SK-N-SH (cell line): ENCODE measurements around the gene JAG2.

Experiments used
- CHD2 ChIP-seq: fragments of 150-350 bp; IDR thresholded peaks from 2 replicates; pipeline ENCODE4 v1.6.1; 2018; ENCODE audit warnings: low read length; ENCODE audit not compliant: partially characterized antibody
- CTCF ChIP-seq: fragments of 200-600 bp; sonication (generic); IDR thresholded peaks from 2 replicates; pipeline ENCODE4 v1.6.1; 2017; ENCODE audit warnings: antibody characterized with exemption, mild to moderate bottlenecking, moderate library complexity
- ELF1 ChIP-seq: IDR thresholded peaks from 2 replicates; pipeline ENCODE4 v1.4.0; 2012
- EP300 ChIP-seq, 2 experiments: IDR thresholded peaks; 2 replicates each; pipeline versions ENCODE4 v1.4.0 to v1.6.1; 2012; ENCODE audit warnings: borderline replicate concordance in 1 of 2, low read depth in 1 of 2, low read length in 1 of 2
- EZH2phosphoT487 ChIP-seq: fragments of 200-600 bp; sonication (generic); IDR thresholded peaks from 2 replicates; pipeline ENCODE4 v1.6.1; 2017; ENCODE audit warnings: low read depth, mixed run types, mild to moderate bottlenecking, antibody characterized with exemption, moderate library complexity, borderline replicate concordance
- GABPA ChIP-seq: IDR thresholded peaks from 2 replicates; pipeline ENCODE4 v1.4.0; 2012; ENCODE audit warnings: low read depth, mild to moderate bottlenecking
- IRF3 ChIP-seq: fragments of 150-350 bp; IDR thresholded peaks from 2 replicates; pipeline ENCODE4 v1.6.1; 2016; ENCODE audit warnings: mild to moderate bottlenecking, low read depth, low read length
- MAX ChIP-seq: IDR thresholded peaks from 2 replicates; pipeline ENCODE4 v1.4.0; 2012; ENCODE audit warnings: low read depth
- POLR2AphosphoS5 ChIP-seq: IDR thresholded peaks from 2 replicates; pipeline ENCODE4 v1.6.1; 2012; ENCODE audit warnings: low read depth, low read length
- RAD21 ChIP-seq: IDR thresholded peaks from 2 replicates; pipeline ENCODE4 v1.6.1; 2012; ENCODE audit warnings: mild to moderate bottlenecking, low read length
- RCOR1 ChIP-seq: fragments of 150-350 bp; IDR thresholded peaks from 2 replicates; pipeline ENCODE4 v1.6.1; 2017; ENCODE audit warnings: antibody characterized with exemption, low read length
- TCF12 ChIP-seq: IDR thresholded peaks from 2 replicates; pipeline ENCODE4 v1.4.0; 2012
- TEAD4 ChIP-seq: IDR thresholded peaks from 2 replicates; pipeline ENCODE4 v1.4.0; 2012; ENCODE audit warnings: mild to moderate bottlenecking, borderline replicate concordance; ENCODE audit not compliant: insufficient read depth
- USF1 ChIP-seq: IDR thresholded peaks from 2 replicates; pipeline ENCODE4 v1.4.0; 2012; ENCODE audit warnings: low read depth, borderline replicate concordance

- TF ChIP-seq CTCF: no peak
- no peak for TF ChIP-seq POLR2AphosphoS5
- no peak for TF ChIP-seq EZH2phosphoT487
- TF ChIP-seq TEAD4: no peak
- TF ChIP-seq CHD2: no peak
- no peak for TF ChIP-seq EP300 (IDR thresholded peaks at IDR 0.05; ENCODE audit: borderline replicate concordance in 1 of 2, low read depth in 1 of 2, low read length in 1 of 2)
- TF ChIP-seq ELF1: no peak
- no peak for TF ChIP-seq IRF3
- TF ChIP-seq GABPA: no peak
- TF ChIP-seq RAD21: no peak
- TF ChIP-seq MAX: no peak
- no peak for TF ChIP-seq RCOR1
- TF ChIP-seq USF1: no peak
- TF ChIP-seq TCF12: no peak
Measured at GRCh38 chr14:105179191-105179590, 10.6 kb upstream of the JAG2 start.
